Mesothelial cell of epicardium (in vitro differentiated cells): Measurements from ENCODE around the gene DARS1. TPM values are rescaled to one million over a fixed set of nuclear protein-coding genes. Genes with fewer than 3 reads are reported as not detected.
"Not testable (repeated sequence)": the region's sequence is repeated elsewhere in the genome, so short reads cannot be mapped to it uniquely, and the experiment has no call there.

Experiments used
- DNase-seq, 2 experiments: peaks; one replicate each; pipeline ENCODE4 v3.0.0; 2021; ENCODE audit warnings: low spot score in 2 of 2; ENCODE audit not compliant: unreplicated experiment in 2 of 2
- H3K27ac Mint-ChIP-seq: 2 replicates; pipeline ENCODE4 v1.8.0; 2021; ENCODE audit warnings: mixed read lengths
- H3K27me3 Mint-ChIP-seq: 2 replicates; pipeline ENCODE4 v1.8.0; 2021; ENCODE audit warnings: low read depth, mixed read lengths
- H3K36me3 Mint-ChIP-seq: 2 replicates; pipeline ENCODE4 v1.8.0; 2021; ENCODE audit warnings: mixed read lengths
- H3K4me1 Mint-ChIP-seq: 2 replicates; pipeline ENCODE4 v1.8.0; 2021; ENCODE audit warnings: mixed read lengths
- H3K4me3 Mint-ChIP-seq: 2 replicates; pipeline ENCODE4 v1.8.0; 2021; ENCODE audit warnings: mild to moderate bottlenecking, moderate library complexity, mixed read lengths
- H3K9me3 Mint-ChIP-seq: 2 replicates; pipeline ENCODE4 v1.8.0; 2021; ENCODE audit warnings: mixed read lengths
- CTCF ChIP-seq: fragments of 200-600 bp; sonication (generic); IDR thresholded peaks from one replicate; pipeline ENCODE4 v1.5.0; 2021; ENCODE audit warnings: antibody characterized with exemption; ENCODE audit not compliant: unreplicated experiment
- total RNA-seq: library from RNA; stranded (reverse); gene quantifications from 3 replicates; pipeline ENCODE4 v1.2.1, GENCODE V29; 2021

DARS1 gene
- total RNA-seq, 1 donor from 2014 or later: 82.6 TPM

GRCh38 chr2:135960656-135961551 lies 24.5 kb downstream of the DARS1 start:
- H3K9me3 Mint-ChIP-seq: no peaks in the 10 kb centered on the region
- H3K27me3 Mint-ChIP-seq: no peaks in the 10 kb centered on the region
- peak overlapping the region; percentile 72 for H3K27ac Mint-ChIP-seq
- no peak overlapping the region for H3K4me3 Mint-ChIP-seq
- peaks cover 21% of the 10 kb centered on the region for H3K36me3 Mint-ChIP-seq
- DNase-seq: no peak
- no peak for TF ChIP-seq CTCF
- H3K4me1 Mint-ChIP-seq: peaks cover 13% of the 10 kb centered on the region

- TF ChIP-seq CTCF: no peak
- Mint-ChIP-seq H3K36me3 (peaks cover 21% of the 10 kb centered on the region), H3K27me3 (no peaks in the 10 kb centered on the region), H3K27ac (no peak overlapping the region), H3K4me3 (no peak overlapping the region), H3K9me3 (no peaks in the 10 kb centered on the region), H3K4me1 (peaks cover 13% of the 10 kb centered on the region)
- DNase-seq: no peak
These were observed 25.3 kb downstream of the DARS1 start for GRCh38 chr2:135960150-135960549.

- H3K27ac Mint-ChIP-seq, DNase-seq, H3K27me3 Mint-ChIP-seq, H3K4me3 Mint-ChIP-seq, H3K9me3 Mint-ChIP-seq: not testable (repeated sequence)
- peaks cover 10% of the 10 kb centered on the region for H3K4me1 Mint-ChIP-seq
- H3K36me3 Mint-ChIP-seq: peaks cover 18% of the 10 kb centered on the region
These were observed 26.5 kb downstream of the DARS1 start for GRCh38 chr2:135958927-135959326.

GRCh38 chr2:135954020-135954601 lies 31.3 kb downstream of the DARS1 start:
- DNase-seq: no peak
- Mint-ChIP-seq H3K4me1 (no peaks in the 10 kb centered on the region), H3K36me3 (peaks cover 27% of the 10 kb centered on the region), H3K4me3 (no peak overlapping the region), H3K27me3 (no peaks in the 10 kb centered on the region), H3K9me3 (peaks cover 7% of the 10 kb centered on the region), H3K27ac (no peak overlapping the region)
- TF ChIP-seq CTCF: no peak

- DNase-seq: no peak
- H3K36me3 Mint-ChIP-seq: peaks cover 27% of the 10 kb centered on the region
- TF ChIP-seq CTCF: no peak
- no peak overlapping the region for H3K27ac Mint-ChIP-seq
- H3K9me3 Mint-ChIP-seq: peaks cover 7% of the 10 kb centered on the region
- no peaks in the 10 kb centered on the region for H3K27me3 Mint-ChIP-seq
- no peak overlapping the region for H3K4me3 Mint-ChIP-seq
- no peaks in the 10 kb centered on the region for H3K4me1 Mint-ChIP-seq
These were observed 32.5 kb downstream of the DARS1 start for GRCh38 chr2:135952891-135953290.

- H3K27ac Mint-ChIP-seq: no peak overlapping the region
- peaks cover 7% of the 10 kb centered on the region for H3K9me3 Mint-ChIP-seq
These were observed 34.3 kb downstream of the DARS1 start for GRCh38 chr2:135951041-135951583.

More at GRCh38 chr2:135951041-135951583, 34.3 kb downstream of the DARS1 start:
- no peaks in the 10 kb centered on the region for H3K4me1 Mint-ChIP-seq
- DNase-seq: no peak
- H3K36me3 Mint-ChIP-seq: peaks cover 28% of the 10 kb centered on the region
- H3K27me3 Mint-ChIP-seq: no peaks in the 10 kb centered on the region
- TF ChIP-seq CTCF: no peak
- no peak overlapping the region for H3K4me3 Mint-ChIP-seq
